Prostate gland (tissue), 2 donors: ENCODE data around the gene GABRG3. TPM values are rescaled to one million over a fixed set of nuclear protein-coding genes. Genes with fewer than 3 reads are reported as not detected.

Experiments used
- DNase-seq: peaks from one replicate; pipeline ENCODE4 v3.0.0-alpha.2; 2019; ENCODE audit warnings: low spot score
- H3K27ac ChIP-seq, 2 donors: fragments of 200-600 bp; sonication (generic); 2 replicates each; pipeline ENCODE4 v1.5.1; 2017 to 2019
- H3K27me3 ChIP-seq: fragments of 200-600 bp; sonication (generic); replicated peaks from 2 replicates; pipeline ENCODE4 v1.5.1; 2019; ENCODE audit not compliant: insufficient read depth
- H3K36me3 ChIP-seq, 2 donors: fragments of 200-600 bp; sonication (generic); 1 replicate in 1 of 2; 2 replicates in 1 of 2; pipeline versions ENCODE4 v1.5.1 to v1.8.1; 2017 to 2019
- H3K4me1 ChIP-seq: fragments of 200-600 bp; sonication (generic); replicated peaks from 2 replicates; pipeline ENCODE4 v1.5.1; 2019
- H3K4me3 ChIP-seq, 2 donors: fragments of 200-600 bp; sonication (generic); 2 replicates each; pipeline ENCODE4 v1.5.1; 2017 to 2019
- H3K9me3 ChIP-seq: fragments of 200-600 bp; sonication (generic); 2 replicates; pipeline ENCODE4 v1.5.1; 2017
- POLR2A ChIP-seq: fragments of 450-650 bp; IDR thresholded peaks from one replicate; pipeline ENCODE4 v1.6.1; 2016; ENCODE audit warnings: antibody characterized with exemption, mild to moderate bottlenecking
- POLR2AphosphoS5 ChIP-seq: sonication (generic); formaldehyde crosslinking; IDR thresholded peaks from one replicate; pipeline ENCODE4 v1.6.1; 2017; ENCODE audit warnings: antibody characterized with exemption
- WGBS: methylation state at CpG from one replicate; pipeline ENCODE4 v1.1.5; 2018; 5-methylcytosine and 5-hydroxymethylcytosine counted together
- intact Hi-C: fragments of 100-400 bp; cut with DNase I; formaldehyde crosslinking; loops from one replicate; pipeline ENCODE4 v1.14.2; 2022
- total RNA-seq, 2 donors: library from RNA; depleted of rRNA; stranded (reverse); fragments of >200 nt; gene quantifications; one replicate each; pipeline ENCODE4 v1.1.0, GENCODE V29; 2016
- TF ChIP-seq, protein P1 (sequence below), 4 experiments: fragments of 200-600 bp in 2 of 4; fragments of 450-650 bp in 2 of 4; sonication (generic) in 2 of 4; IDR thresholded peaks; 1 replicate in 3 of 4; 2 replicates in 1 of 4; pipeline ENCODE4 v1.5.1; 2016 to 2019; ENCODE audit warnings: antibody characterized with exemption in 4 of 4, mild to moderate bottlenecking in 2 of 4, moderate library complexity in 2 of 4

The GABRG3 gene
- total RNA-seq, 2 donors from 2014 or later = 15.6 to 35.4 TPM

GRCh38 chr15:27028858-27029477 is 58.0 kb downstream of the GABRG3 start:
- H3K27ac ChIP-seq = no peak overlapping the region
- TF ChIP-seq POLR2A (no peak), POLR2AphosphoS5 (no peak)
- TF ChIP-seq, protein P1, sequence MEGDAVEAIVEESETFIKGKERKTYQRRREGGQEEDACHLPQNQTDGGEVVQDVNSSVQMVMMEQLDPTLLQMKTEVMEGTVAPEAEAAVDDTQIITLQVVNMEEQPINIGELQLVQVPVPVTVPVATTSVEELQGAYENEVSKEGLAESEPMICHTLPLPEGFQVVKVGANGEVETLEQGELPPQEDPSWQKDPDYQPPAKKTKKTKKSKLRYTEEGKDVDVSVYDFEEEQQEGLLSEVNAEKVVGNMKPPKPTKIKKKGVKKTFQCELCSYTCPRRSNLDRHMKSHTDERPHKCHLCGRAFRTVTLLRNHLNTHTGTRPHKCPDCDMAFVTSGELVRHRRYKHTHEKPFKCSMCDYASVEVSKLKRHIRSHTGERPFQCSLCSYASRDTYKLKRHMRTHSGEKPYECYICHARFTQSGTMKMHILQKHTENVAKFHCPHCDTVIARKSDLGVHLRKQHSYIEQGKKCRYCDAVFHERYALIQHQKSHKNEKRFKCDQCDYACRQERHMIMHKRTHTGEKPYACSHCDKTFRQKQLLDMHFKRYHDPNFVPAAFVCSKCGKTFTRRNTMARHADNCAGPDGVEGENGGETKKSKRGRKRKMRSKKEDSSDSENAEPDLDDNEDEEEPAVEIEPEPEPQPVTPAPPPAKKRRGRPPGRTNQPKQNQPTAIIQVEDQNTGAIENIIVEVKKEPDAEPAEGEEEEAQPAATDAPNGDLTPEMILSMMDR (IDR thresholded peaks at IDR 0.05) = no peak
- WGBS = 43% methylated on average over 12 of the region's 12 CpGs
- no peak overlapping the region for H3K4me3 ChIP-seq
- H3K36me3 ChIP-seq = no peaks in the 10 kb centered on the region
- no peaks in the 10 kb centered on the region for H3K9me3 ChIP-seq
- H3K4me1 ChIP-seq = no peaks in the 10 kb centered on the region
- no peak for DNase-seq
- intact Hi-C loops = no loop called here
- no peaks in the 10 kb centered on the region for H3K27me3 ChIP-seq

DNA sequence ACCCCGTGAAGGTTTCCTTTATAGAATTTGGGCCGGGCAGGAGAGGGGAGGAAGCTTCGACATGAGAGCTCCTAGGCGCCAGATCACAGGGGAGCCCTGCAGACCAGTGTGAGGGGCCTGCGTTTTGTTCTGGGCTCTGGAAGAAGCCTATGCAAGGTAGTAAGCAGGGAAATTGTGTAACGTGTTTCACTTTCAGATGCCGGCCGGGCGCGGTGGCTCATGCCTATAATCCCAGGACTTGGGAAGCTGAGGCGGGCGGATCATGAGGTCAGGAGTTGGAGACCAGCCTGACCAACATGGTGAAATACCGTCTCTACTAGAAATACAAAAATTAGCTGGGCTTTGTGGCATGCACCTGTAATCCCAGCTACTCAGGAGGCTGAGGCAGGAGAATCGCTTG is 65.2 kb downstream of the GABRG3 start:
- no peaks in the 10 kb centered on the region for H3K27me3 ChIP-seq
- TF ChIP-seq, protein P1 (IDR thresholded peaks at IDR 0.05) = no peak
- TF ChIP-seq POLR2A (no peak), POLR2AphosphoS5 (no peak)

GRCh38 chr15:27037501-27037900 is 66.5 kb downstream of the GABRG3 start:
- intact Hi-C loops = no loop called here
- TF ChIP-seq POLR2A (no peak), POLR2AphosphoS5 (no peak)
- TF ChIP-seq, protein P1 (IDR thresholded peaks at IDR 0.05) = no peak
- Histone ChIP-seq H3K4me1 (no peaks in the 10 kb centered on the region), H3K4me3 (no peak overlapping the region), H3K27me3 (no peaks in the 10 kb centered on the region), H3K36me3 (no peaks in the 10 kb centered on the region), H3K27ac (no peak overlapping the region), H3K9me3 (no peaks in the 10 kb centered on the region)
- no peak for DNase-seq
- WGBS = 52% methylated on average over 2 of the region's 2 CpGs

More for the DNA sequence above, 65.2 kb downstream of the GABRG3 start:
- no peak overlapping the region for H3K4me3 ChIP-seq
- WGBS = 81% methylated on average over 14 of the region's 14 CpGs
- no peaks in the 10 kb centered on the region for H3K4me1 ChIP-seq
- intact Hi-C loops = no loop called here
- DNase-seq = no peak
- no peaks in the 10 kb centered on the region for H3K9me3 ChIP-seq
- no peaks in the 10 kb centered on the region for H3K36me3 ChIP-seq
- H3K27ac ChIP-seq = no peak overlapping the region

- WGBS = 64% methylated on average over 3 of the region's 3 CpGs
Measured at GRCh38 chr15:27039152-27039551, 68.2 kb downstream of the GABRG3 start.

GRCh38 chr15:27042230-27042629 is 71.2 kb downstream of the GABRG3 start:
- no peaks in the 10 kb centered on the region for H3K27me3 ChIP-seq
- H3K4me3 ChIP-seq = no peak overlapping the region
- DNase-seq = no peak
- no peaks in the 10 kb centered on the region for H3K9me3 ChIP-seq
- no peak overlapping the region for H3K27ac ChIP-seq
- no peak for TF ChIP-seq POLR2A
- TF ChIP-seq, protein P1 (IDR thresholded peaks at IDR 0.05) = no peak
- no peak for TF ChIP-seq POLR2AphosphoS5
- 95% methylated on average over 13 of the region's 13 CpGs for WGBS
- intact Hi-C loops = no loop called here
- H3K4me1 ChIP-seq = no peaks in the 10 kb centered on the region
- no peaks in the 10 kb centered on the region for H3K36me3 ChIP-seq

More at GRCh38 chr15:27039152-27039551, 68.2 kb downstream of the GABRG3 start:
- Histone ChIP-seq H3K27me3 (no peaks in the 10 kb centered on the region), H3K4me3 (no peak overlapping the region), H3K4me1 (no peaks in the 10 kb centered on the region), H3K27ac (no peak overlapping the region), H3K9me3 (no peaks in the 10 kb centered on the region), H3K36me3 (no peaks in the 10 kb centered on the region)
- intact Hi-C loops = no loop called here
- TF ChIP-seq, protein P1 (IDR thresholded peaks at IDR 0.05) = no peak
- TF ChIP-seq POLR2AphosphoS5 (no peak), POLR2A (no peak)
- no peak for DNase-seq
